Measurements from ENCODE around the gene RFTN1.
A peak's percentile ranks its signal among the peaks of the same experiment; 100 is the strongest.

RFTN1 gene

DNA sequence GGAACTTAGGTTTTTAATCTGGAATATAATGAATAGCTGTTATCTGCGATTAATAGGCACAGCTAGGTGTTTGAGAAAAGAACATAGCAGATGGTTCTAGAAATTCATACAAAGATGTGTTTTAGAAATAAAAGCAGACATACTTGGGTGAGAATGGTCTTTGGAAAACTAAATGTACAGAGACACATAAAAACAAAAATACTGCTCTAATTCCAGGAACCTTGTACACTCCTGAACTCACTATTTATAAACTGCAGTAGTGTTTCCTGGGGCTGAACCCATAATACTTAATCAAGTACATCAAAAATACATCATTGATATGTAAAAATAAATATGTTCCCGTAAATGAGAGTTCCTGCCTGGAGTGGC lies 143.0 kb downstream of the RFTN1 start:
- in situ Hi-C loops (cut with MboI; ENCODE audit: low pct_unique_long_range_greater_than_20kb, low sequenced_read_pairs, unreplicated experiment) = no loop called here
- TF ChIP-seq, protein P1, sequence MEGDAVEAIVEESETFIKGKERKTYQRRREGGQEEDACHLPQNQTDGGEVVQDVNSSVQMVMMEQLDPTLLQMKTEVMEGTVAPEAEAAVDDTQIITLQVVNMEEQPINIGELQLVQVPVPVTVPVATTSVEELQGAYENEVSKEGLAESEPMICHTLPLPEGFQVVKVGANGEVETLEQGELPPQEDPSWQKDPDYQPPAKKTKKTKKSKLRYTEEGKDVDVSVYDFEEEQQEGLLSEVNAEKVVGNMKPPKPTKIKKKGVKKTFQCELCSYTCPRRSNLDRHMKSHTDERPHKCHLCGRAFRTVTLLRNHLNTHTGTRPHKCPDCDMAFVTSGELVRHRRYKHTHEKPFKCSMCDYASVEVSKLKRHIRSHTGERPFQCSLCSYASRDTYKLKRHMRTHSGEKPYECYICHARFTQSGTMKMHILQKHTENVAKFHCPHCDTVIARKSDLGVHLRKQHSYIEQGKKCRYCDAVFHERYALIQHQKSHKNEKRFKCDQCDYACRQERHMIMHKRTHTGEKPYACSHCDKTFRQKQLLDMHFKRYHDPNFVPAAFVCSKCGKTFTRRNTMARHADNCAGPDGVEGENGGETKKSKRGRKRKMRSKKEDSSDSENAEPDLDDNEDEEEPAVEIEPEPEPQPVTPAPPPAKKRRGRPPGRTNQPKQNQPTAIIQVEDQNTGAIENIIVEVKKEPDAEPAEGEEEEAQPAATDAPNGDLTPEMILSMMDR (IDR thresholded peaks at IDR 0.05; ENCODE audit: extremely low read depth, insufficient read depth, missing control alignments) = no peak
- DNase-seq (ENCODE audit: low spot score) = no peak

DNA sequence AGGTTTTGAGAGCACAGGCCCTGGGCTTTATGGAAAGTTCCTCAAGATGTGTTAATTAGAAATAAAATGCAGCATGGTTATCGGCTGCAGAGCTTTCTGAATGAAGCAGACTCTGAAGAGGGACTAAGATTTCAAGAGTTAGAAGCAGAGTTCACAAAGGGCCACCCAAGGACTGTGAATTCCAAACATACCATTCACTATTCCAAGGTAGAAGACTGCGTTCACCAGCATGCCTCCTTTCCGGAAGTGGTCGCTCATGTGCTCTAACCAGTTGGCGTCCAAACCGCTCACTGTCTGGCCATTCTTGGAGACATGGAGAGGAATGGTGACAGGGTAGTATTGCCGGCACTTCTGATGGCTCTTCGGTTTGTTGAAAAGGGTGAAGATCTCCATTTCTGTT lies 143.6 kb downstream of the RFTN1 start:
- TF ChIP-seq, protein P1 (IDR thresholded peaks at IDR 0.05; ENCODE audit: extremely low read depth, insufficient read depth, missing control alignments) = no peak
- no peak for DNase-seq (ENCODE audit: low spot score)
- in situ Hi-C loops (cut with MboI; ENCODE audit: low pct_unique_long_range_greater_than_20kb, low sequenced_read_pairs, unreplicated experiment) = no loop called here

DNA sequence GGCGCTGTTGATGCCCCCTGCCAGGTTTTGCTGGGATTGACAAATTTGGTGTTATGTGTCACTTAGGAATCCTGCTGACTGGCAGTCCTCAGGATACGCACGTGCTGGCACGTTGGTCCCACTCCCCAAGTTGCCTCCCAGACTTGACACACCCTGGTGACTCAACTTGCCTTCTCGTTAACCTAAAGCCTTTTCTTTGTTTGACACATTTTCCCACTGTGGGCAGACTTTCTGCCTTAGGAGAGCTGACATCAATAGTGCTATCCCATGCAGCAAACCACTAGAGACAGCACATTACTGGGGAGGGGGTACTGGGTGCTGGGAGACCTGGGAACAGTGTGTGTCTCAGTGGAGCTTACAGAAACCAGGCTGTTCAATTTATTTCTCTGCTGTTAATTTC lies 144.2 kb downstream of the RFTN1 start:
- TF ChIP-seq, protein P1 (IDR thresholded peaks at IDR 0.05; ENCODE audit: extremely low read depth, insufficient read depth, missing control alignments) = no peak
- DNase-seq (ENCODE audit: low spot score) = no peak

DNA sequence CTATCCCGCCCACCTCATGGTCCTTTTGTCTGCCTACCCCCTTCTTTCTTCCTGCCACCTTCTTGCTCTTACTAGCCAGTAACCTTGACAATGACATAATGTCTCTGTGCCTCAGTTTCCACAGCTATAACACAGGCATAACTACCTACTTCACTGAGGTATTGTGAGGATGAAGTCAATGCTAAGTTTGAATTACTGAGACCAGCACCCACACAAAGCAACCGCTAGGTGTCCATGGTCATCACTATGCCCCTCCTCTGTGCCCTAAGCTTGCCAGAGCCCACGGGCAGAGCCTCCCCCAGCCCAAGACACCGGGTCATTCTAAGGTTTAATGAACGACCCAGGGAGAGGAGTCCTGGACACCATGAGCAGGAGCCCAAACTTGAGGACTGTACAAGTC lies 146.9 kb downstream of the RFTN1 start:
- TF ChIP-seq, protein P1 (IDR thresholded peaks at IDR 0.05; ENCODE audit: extremely low read depth, insufficient read depth, missing control alignments) = peak; percentile 10
- in situ Hi-C loops (cut with MboI; ENCODE audit: low pct_unique_long_range_greater_than_20kb, low sequenced_read_pairs, unreplicated experiment) = no loop called here
- no peak for DNase-seq (ENCODE audit: low spot score)

More for the DNA sequence above, 144.2 kb downstream of the RFTN1 start:
- in situ Hi-C loops (cut with MboI; ENCODE audit: low pct_unique_long_range_greater_than_20kb, low sequenced_read_pairs, unreplicated experiment) = no loop called here

DNA sequence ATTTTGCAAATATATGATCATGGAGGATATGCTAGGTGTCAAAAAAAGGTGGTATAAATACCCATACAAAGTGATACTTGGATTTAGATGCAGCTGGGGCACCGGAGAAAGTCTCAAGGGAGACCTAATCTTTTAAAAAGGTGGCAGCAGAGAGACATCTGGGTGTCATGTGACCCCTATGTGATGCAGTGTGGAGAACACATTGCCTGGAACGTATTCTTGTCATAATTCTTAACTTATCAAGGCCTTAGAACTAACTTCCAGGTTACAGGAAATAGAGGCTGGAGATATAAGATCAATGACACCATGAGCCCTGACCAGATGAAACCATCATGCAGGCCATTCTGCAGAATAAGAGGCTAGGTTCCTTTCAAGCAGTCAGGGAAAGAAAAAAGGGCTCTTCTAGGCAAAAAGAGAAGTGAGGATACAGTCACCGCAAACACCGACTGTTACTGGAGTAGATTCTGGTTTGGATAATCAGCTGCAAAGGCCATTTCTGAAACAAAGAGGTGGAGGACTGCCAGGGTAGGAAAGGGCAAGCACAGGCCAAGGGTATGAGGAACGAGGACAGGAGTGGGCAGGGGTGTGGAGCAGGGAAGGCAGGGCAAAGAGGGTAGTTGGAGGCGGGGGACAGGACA lies 147.9 kb downstream of the RFTN1 start:
- no peak for DNase-seq (ENCODE audit: low spot score)
- in situ Hi-C loops (cut with MboI; ENCODE audit: low pct_unique_long_range_greater_than_20kb, low sequenced_read_pairs, unreplicated experiment) = no loop called here
- TF ChIP-seq, protein P1 (IDR thresholded peaks at IDR 0.05; ENCODE audit: extremely low read depth, insufficient read depth, missing control alignments) = no peak

DNA sequence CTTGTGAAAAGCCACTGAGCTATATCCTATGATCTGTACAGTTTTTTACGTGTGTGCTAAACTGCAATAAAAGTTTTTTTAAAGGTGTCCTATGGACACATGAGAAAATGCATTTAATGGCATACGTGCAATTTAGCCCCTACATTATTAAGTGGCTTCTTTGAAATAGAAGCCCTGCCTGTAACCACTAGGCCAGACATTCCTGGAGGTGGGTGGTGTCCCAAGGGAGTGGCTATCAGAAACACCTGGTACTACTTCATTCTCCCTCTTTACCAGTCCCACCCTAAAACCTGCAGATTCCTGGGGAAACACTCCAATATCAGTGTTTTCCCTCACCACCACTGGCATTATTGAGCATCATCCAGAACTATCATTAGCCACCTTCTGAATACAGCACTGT lies 148.5 kb downstream of the RFTN1 start:
- TF ChIP-seq, protein P1 (IDR thresholded peaks at IDR 0.05; ENCODE audit: extremely low read depth, insufficient read depth, missing control alignments) = no peak
- DNase-seq (ENCODE audit: low spot score) = no peak
- in situ Hi-C loops (cut with MboI; ENCODE audit: low pct_unique_long_range_greater_than_20kb, low sequenced_read_pairs, unreplicated experiment) = no loop called here

All from GM13977 (cell line).